ENCODE measurements around the gene TDP2.

DNA sequence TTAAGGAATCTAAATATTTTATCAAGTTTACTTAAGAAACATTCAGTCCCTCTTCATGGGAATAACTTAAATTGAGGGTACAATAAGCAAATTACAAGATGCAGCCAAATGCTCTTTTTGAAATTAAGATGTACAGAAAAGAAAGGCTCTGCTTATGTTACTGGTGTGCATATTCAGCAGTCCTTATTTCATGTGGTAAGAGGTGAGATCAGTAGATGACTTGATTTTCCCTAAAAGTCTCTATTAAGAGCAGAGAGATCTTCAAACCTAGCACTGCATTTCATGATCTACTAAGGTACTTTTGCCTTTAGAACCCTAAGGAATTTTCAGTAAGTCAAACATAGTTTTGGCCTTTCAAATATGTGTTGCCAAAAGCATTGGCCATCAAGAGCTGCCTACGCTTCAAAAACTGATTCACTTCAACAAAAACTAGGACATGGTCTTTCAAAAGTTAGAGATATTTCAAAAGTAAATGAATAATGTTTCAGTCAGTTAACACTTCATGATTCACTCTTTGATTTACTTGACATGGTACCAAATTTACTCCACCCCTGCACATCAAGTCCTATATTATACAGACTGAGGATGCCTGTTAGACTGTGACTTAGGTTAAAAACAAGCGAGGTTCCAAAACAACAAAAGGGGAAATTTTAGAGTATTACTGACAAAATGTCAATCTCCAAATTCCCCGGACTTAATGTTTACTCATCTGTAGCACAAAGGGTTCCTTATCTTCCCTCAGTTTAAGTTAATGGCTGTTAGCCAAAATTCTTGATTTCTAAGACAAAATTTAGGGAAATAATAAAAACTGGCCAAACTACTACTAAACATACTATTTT is 33.0 kb upstream of the TDP2 start:
- TF ChIP-seq, protein P1, sequence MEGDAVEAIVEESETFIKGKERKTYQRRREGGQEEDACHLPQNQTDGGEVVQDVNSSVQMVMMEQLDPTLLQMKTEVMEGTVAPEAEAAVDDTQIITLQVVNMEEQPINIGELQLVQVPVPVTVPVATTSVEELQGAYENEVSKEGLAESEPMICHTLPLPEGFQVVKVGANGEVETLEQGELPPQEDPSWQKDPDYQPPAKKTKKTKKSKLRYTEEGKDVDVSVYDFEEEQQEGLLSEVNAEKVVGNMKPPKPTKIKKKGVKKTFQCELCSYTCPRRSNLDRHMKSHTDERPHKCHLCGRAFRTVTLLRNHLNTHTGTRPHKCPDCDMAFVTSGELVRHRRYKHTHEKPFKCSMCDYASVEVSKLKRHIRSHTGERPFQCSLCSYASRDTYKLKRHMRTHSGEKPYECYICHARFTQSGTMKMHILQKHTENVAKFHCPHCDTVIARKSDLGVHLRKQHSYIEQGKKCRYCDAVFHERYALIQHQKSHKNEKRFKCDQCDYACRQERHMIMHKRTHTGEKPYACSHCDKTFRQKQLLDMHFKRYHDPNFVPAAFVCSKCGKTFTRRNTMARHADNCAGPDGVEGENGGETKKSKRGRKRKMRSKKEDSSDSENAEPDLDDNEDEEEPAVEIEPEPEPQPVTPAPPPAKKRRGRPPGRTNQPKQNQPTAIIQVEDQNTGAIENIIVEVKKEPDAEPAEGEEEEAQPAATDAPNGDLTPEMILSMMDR (IDR thresholded peaks at IDR 0.05): no peak
- no peak for TF ChIP-seq EZH2 (IDR thresholded peaks at IDR 0.05; ENCODE audit: borderline replicate concordance, insufficient read depth, low read depth, low read length, poor library complexity, severe bottlenecking)

Data from B cell (primary cell).